ENCODE measurements around the gene FBXO47.
A peak's percentile ranks its signal among the peaks of the same experiment; 100 is the strongest.

FBXO47 gene

DNA sequence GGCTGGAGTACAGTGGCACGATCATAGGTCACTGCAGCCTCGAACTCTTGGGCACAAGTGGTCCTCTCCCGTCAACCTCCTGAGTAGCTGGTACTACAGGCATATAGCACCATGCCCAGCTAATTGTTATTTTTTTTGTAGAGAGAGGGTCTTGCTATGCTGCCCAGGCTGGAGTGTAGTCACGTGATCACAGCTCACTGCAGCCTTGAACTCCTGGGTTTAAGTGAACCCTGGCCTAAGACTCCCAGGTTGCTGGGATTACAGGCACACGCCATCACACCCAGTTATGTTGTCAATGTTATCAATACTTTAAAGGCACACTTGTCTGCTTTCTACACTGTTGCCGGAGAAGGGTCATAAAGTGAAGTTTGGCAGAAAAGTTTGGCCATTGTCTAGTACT, 63.8 kb downstream of the FBXO47 start:
- ChIA-PET POLR2A (no interaction called here), CTCF (interaction anchor here (1.1 to 1.3 kb wide), 2 partner anchors 13 to 21 kb away, joined by 4 read pairs; partner anchors contain the start of gene LASP1NB)
- peaks cover 0 to 25% of the 10 kb centered on the region in 2 experiments; a peak in 2 of 3 replicates for H3K36me3 ChIP-seq (ENCODE audit: control insufficient read depth in 2 of 2, insufficient read depth in 1 of 2, low read length in 2 of 2)
- peaks cover 8% of the 10 kb centered on the region; the same call in 1 of the 2 replicates for H3K4me1 ChIP-seq (ENCODE audit: control insufficient read depth, insufficient read depth, low read length)
- TF ChIP-seq, protein P1, sequence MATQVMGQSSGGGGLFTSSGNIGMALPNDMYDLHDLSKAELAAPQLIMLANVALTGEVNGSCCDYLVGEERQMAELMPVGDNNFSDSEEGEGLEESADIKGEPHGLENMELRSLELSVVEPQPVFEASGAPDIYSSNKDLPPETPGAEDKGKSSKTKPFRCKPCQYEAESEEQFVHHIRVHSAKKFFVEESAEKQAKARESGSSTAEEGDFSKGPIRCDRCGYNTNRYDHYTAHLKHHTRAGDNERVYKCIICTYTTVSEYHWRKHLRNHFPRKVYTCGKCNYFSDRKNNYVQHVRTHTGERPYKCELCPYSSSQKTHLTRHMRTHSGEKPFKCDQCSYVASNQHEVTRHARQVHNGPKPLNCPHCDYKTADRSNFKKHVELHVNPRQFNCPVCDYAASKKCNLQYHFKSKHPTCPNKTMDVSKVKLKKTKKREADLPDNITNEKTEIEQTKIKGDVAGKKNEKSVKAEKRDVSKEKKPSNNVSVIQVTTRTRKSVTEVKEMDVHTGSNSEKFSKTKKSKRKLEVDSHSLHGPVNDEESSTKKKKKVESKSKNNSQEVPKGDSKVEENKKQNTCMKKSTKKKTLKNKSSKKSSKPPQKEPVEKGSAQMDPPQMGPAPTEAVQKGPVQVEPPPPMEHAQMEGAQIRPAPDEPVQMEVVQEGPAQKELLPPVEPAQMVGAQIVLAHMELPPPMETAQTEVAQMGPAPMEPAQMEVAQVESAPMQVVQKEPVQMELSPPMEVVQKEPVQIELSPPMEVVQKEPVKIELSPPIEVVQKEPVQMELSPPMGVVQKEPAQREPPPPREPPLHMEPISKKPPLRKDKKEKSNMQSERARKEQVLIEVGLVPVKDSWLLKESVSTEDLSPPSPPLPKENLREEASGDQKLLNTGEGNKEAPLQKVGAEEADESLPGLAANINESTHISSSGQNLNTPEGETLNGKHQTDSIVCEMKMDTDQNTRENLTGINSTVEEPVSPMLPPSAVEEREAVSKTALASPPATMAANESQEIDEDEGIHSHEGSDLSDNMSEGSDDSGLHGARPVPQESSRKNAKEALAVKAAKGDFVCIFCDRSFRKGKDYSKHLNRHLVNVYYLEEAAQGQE (tag by site-specific recombination; IDR thresholded peaks at IDR 0.05) = no peak
- TF ChIP-seq ZNF121 (tag by site-specific recombination; IDR thresholded peaks at IDR 0.05) (peak; percentile 94), ZNF10 (tag by site-specific recombination; IDR thresholded peaks at IDR 0.05) (no peak), ZNF404 (tag by site-specific recombination; IDR thresholded peaks at IDR 0.05) (no peak), ZNF157 (tag by site-specific recombination; IDR thresholded peaks at IDR 0.05) (no peak)
- TF ChIP-seq, protein P2, sequence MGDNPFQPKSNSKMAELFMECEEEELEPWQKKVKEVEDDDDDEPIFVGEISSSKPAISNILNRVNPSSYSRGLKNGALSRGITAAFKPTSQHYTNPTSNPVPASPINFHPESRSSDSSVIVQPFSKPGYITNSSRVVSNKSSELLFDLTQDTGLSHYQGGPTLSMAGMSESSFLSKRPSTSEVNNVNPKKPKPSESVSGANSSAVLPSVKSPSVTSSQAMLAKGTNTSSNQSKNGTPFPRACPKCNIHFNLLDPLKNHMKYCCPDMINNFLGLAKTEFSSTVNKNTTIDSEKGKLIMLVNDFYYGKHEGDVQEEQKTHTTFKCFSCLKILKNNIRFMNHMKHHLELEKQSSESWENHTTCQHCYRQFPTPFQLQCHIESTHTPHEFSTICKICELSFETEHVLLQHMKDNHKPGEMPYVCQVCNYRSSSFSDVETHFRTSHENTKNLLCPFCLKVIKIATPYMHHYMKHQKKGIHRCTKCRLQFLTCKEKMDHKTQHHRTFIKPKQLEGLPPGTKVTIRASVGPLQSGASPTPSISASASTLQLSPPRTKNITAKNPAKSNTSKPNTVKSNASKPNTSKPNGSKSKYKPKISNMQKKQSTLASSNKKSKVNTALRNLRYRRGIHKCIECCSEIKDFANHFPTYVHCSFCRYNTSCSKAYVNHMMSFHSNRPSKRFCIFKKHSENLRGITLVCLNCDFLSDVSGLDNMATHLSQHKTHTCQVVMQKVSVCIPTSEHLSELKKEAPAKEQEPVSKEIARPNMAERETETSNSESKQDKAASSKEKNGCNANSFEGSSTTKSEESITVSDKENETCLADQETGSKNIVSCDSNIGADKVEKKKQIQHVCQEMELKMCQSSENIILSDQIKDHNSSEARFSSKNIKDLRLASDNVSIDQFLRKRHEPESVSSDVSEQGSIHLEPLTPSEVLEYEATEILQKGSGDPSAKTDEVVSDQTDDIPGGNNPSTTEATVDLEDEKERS (tag by site-specific recombination; IDR thresholded peaks at IDR 0.05) = no peak
- TF ChIP-seq, protein P3, sequence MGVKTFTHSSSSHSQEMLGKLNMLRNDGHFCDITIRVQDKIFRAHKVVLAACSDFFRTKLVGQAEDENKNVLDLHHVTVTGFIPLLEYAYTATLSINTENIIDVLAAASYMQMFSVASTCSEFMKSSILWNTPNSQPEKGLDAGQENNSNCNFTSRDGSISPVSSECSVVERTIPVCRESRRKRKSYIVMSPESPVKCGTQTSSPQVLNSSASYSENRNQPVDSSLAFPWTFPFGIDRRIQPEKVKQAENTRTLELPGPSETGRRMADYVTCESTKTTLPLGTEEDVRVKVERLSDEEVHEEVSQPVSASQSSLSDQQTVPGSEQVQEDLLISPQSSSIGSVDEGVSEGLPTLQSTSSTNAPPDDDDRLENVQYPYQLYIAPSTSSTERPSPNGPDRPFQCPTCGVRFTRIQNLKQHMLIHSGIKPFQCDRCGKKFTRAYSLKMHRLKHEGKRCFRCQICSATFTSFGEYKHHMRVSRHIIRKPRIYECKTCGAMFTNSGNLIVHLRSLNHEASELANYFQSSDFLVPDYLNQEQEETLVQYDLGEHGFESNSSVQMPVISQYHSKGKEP (tag by site-specific recombination; IDR thresholded peaks at IDR 0.05) = no peak
- TF ChIP-seq, protein P4, sequence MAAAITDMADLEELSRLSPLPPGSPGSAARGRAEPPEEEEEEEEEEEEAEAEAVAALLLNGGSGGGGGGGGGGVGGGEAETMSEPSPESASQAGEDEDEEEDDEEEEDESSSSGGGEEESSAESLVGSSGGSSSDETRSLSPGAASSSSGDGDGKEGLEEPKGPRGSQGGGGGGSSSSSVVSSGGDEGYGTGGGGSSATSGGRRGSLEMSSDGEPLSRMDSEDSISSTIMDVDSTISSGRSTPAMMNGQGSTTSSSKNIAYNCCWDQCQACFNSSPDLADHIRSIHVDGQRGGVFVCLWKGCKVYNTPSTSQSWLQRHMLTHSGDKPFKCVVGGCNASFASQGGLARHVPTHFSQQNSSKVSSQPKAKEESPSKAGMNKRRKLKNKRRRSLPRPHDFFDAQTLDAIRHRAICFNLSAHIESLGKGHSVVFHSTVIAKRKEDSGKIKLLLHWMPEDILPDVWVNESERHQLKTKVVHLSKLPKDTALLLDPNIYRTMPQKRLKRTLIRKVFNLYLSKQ (tag by site-specific recombination; IDR thresholded peaks at IDR 0.05; ENCODE audit: borderline replicate concordance) = no peak
- no peak overlapping the region for H3K4me3 ChIP-seq (ENCODE audit: low read depth, low read length)
- H3K27ac ChIP-seq (ENCODE audit: extremely low read depth, low read depth, low read length) = no peak overlapping the region
- H3K9me3 ChIP-seq (ENCODE audit: control insufficient read depth, insufficient read depth, low read depth, low read length) = no peaks in the 10 kb centered on the region

DNA sequence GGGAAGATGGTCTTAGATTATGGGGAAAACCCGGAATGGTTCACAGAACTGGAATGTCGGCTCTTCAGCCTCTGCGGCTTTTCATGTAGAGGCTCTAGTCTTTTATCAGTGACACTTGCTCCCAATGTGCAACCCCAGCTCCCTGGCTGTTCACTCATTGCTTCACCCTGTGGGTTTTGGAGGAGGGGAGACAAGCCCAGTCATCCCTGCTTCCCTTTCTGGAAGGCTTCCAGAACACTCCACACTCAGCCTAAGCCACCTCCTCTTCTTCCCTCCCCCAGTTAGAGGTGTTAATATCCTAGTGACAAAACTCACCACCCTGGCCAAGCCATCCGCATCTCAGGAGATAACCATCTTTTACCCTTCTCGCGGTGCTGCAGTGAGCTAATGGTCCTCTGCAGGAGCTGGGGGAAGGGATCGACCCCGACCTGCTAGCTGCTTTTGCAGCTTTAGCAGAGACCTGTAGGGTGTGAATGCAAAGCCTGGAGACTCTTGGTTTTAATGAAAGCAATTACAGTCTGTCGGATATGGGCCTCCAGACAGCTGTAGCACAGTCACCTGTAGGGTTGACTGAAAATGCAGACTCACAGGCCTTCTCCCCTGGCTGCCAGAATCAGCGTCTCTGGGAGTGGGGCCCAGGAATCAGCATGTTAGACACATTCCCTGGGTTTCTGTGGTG, 66.1 kb downstream of the FBXO47 start:
- Histone ChIP-seq H3K4me3 (ENCODE audit: low read depth, low read length) (no peak overlapping the region), H3K27ac (ENCODE audit: extremely low read depth, low read depth, low read length) (no peak overlapping the region), H3K9me3 (ENCODE audit: control insufficient read depth, insufficient read depth, low read depth, low read length) (no peaks in the 10 kb centered on the region), H3K36me3 (ENCODE audit: control insufficient read depth in 2 of 2, insufficient read depth in 1 of 2, low read length in 2 of 2) (peaks cover 0 to 41% of the 10 kb centered on the region in 2 experiments; a peak in 2 of 3 replicates), H3K4me1 (ENCODE audit: control insufficient read depth, insufficient read depth, low read length) (peaks cover 8% of the 10 kb centered on the region; the same call in 1 of the 2 replicates)
- POLR2A ChIA-PET = interaction anchor here (1.5 to 1.7 kb wide), 2 partner anchors 29 to 32 kb away, joined by 5 to 6 read pairs; partner anchors contain the start of gene LASP1
- CTCF ChIA-PET = interaction anchor here (0.9 to 1.7 kb wide), 9 partner anchors 14 to 274 kb away, joined by 3 to 9 read pairs (median 3); no protein-coding TSS in a partner anchor
- TF ChIP-seq KLF8 (tag by site-specific recombination; IDR thresholded peaks at IDR 0.05) (no peak), ZNF555 (tag by site-specific recombination; conservative IDR thresholded peaks at IDR 0.05) (no peak), ZNF221 (tag by site-specific recombination; IDR thresholded peaks at IDR 0.05; ENCODE audit: borderline replicate concordance) (no peak), ZBTB20 (tag by site-specific recombination; IDR thresholded peaks at IDR 0.05) (peak; percentile 90), ZNF302 (tag by site-specific recombination; IDR thresholded peaks at IDR 0.05; ENCODE audit: low read depth) (no peak), ZFHX2 (tag by site-specific recombination; conservative IDR thresholded peaks at IDR 0.05) (0 out of 2 replicates have a peak, but pooled peaks have one; percentile 11), TRIM28 (IDR thresholded peaks at IDR 0.05; ENCODE audit: borderline replicate concordance, low read length) (peak; percentile 25; the same call in 1 of the 2 replicates), HOXC10 (CRISPR knock-in tag; IDR thresholded peaks at IDR 0.05) (no peak), ZNF707 (tag by site-specific recombination; IDR thresholded peaks at IDR 0.05) (no peak), OSR2 (tag by site-specific recombination; IDR thresholded peaks at IDR 0.05) (0 out of 2 replicates have a peak, but pooled peaks have one; percentile 15), YY2 (tag by site-specific recombination; IDR thresholded peaks at IDR 0.05) (no peak)
- TF ChIP-seq, protein P5, sequence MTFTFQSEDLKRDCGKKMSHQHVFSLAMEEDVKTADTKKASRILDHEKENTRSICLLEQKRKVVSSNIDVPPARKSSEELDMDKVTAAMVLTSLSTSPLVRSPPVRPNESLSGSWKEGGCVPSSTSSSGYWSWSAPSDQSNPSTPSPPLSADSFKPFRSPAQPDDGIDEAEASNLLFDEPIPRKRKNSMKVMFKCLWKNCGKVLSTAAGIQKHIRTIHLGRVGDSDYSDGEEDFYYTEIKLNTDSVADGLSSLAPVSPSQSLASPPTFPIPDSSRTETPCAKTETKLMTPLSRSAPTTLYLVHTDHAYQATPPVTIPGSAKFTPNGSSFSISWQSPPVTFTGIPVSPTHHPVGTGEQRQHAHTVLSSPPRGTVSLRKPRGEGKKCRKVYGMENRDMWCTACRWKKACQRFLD (tag by site-specific recombination; IDR thresholded peaks at IDR 0.05) = no peak
- TF ChIP-seq, protein P6, sequence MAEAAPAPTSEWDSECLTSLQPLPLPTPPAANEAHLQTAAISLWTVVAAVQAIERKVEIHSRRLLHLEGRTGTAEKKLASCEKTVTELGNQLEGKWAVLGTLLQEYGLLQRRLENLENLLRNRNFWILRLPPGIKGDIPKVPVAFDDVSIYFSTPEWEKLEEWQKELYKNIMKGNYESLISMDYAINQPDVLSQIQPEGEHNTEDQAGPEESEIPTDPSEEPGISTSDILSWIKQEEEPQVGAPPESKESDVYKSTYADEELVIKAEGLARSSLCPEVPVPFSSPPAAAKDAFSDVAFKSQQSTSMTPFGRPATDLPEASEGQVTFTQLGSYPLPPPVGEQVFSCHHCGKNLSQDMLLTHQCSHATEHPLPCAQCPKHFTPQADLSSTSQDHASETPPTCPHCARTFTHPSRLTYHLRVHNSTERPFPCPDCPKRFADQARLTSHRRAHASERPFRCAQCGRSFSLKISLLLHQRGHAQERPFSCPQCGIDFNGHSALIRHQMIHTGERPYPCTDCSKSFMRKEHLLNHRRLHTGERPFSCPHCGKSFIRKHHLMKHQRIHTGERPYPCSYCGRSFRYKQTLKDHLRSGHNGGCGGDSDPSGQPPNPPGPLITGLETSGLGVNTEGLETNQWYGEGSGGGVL (tag by site-specific recombination; IDR thresholded peaks at IDR 0.05) = peak; percentile 52; the same call in 1 of the 2 replicates

Measured in HEK293 (cell line).